ENCODE results near the gene NAB1.

NAB1 gene

DNA sequence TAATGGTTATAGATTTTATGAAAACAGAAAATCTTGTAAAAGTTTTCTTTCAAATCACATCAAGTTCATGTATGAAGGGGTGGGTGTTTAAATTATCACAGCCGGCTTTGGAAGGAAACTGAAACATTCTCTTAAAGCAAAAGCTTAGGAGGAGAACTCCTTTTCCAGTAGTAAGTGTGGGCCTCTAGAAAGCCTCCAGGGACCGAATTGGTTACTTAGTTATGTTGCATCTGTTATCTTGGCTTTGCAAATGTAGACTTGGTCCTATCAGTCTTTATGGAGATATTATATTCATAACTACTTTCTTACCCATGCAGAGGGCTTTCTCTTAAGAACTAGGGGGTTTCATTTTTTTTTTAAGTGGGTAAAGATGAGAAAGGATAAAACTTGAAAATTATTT, 7.4 kb downstream of the NAB1 start:
- CTCF ChIA-PET = interaction anchor here (0.9 to 3.0 kb wide), 7 partner anchors 8 to 72 kb away, joined by 3 to 10 read pairs (median 3); no protein-coding TSS in a partner anchor
- no peak for DNase-seq (ENCODE audit: extremely low spot score)
- POLR2A ChIA-PET = no interaction called here
- TF ChIP-seq, protein P1, sequence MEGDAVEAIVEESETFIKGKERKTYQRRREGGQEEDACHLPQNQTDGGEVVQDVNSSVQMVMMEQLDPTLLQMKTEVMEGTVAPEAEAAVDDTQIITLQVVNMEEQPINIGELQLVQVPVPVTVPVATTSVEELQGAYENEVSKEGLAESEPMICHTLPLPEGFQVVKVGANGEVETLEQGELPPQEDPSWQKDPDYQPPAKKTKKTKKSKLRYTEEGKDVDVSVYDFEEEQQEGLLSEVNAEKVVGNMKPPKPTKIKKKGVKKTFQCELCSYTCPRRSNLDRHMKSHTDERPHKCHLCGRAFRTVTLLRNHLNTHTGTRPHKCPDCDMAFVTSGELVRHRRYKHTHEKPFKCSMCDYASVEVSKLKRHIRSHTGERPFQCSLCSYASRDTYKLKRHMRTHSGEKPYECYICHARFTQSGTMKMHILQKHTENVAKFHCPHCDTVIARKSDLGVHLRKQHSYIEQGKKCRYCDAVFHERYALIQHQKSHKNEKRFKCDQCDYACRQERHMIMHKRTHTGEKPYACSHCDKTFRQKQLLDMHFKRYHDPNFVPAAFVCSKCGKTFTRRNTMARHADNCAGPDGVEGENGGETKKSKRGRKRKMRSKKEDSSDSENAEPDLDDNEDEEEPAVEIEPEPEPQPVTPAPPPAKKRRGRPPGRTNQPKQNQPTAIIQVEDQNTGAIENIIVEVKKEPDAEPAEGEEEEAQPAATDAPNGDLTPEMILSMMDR (IDR thresholded peaks at IDR 0.05; ENCODE audit: control extremely low read depth, extremely low read depth, low read depth, missing control alignments) = no peak

DNA sequence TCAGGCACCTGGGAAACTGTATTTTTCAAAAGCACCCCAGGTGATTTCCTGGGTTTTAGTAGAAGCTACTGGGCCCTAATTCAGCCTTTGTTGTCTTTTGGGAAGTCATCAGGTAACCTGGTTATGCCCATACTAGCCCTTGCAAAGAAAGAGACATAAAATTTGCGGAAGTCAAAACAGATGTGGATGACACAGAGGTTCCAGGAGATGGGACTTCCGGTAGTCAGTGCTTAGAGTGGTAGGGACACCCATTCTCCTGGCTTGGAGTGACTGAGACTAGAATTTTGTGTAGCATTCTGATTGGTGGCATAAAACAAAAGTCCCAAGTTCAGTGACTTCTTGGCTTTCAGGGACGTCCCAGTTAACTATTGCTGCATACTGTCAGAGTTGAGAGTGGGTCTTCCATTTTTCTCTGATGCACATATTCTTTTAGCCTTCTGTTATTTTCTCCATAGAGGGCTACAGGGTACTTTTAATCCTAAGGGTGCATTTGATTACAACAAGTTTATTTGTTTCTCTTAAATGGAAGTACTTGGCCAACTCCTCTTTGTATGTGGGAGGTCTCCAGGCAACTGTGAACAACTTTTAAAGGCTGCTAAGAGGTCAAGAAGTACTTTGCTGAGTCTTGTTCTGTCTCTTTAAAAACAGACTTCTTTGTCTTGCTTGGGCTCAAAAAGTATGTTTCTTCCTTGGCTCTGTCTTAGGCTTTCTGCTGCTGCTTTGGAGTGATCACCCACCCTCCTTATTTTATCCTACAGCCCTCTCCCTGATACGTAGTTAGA, 8.8 kb downstream of the NAB1 start:
- POLR2A ChIA-PET = no interaction called here
- TF ChIP-seq, protein P1 (IDR thresholded peaks at IDR 0.05; ENCODE audit: control extremely low read depth, extremely low read depth, low read depth, missing control alignments) = no peak
- no peak for DNase-seq (ENCODE audit: extremely low spot score)
- CTCF ChIA-PET = interaction anchor here (1.3 to 3.0 kb wide), 3 partner anchors 9 to 73 kb away, joined by 4 to 10 read pairs (median 5); no protein-coding TSS in a partner anchor

DNA sequence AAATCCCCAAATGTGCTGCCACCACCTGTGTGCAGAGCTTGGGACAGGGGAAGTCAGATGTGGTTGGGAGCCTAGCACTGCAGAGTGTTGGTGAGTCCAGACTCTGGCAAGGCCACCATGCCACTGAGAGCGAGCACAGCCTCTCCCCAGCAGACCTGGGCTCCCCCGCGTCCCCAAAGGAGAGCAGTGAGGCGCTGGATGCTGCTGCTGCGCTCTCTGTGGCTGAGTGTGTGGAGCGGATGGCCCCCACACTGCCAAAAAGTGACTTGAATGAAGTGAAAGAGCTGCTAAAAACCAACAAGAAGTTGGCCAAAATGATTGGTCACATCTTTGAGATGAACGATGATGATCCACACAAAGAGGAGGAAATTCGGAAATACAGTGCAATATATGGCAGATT, 10.7 kb downstream of the NAB1 start:
- POLR2A ChIA-PET = no interaction called here
- CTCF ChIA-PET = interaction anchor here (8.5 to 9.4 kb wide), 2 partner anchors 8 to 20 kb away, joined by 53 to 76 read pairs; no protein-coding TSS in a partner anchor
- TF ChIP-seq, protein P1 (IDR thresholded peaks at IDR 0.05; ENCODE audit: control extremely low read depth, extremely low read depth, low read depth, missing control alignments) = no peak
- no peak for DNase-seq (ENCODE audit: extremely low spot score)

DNA sequence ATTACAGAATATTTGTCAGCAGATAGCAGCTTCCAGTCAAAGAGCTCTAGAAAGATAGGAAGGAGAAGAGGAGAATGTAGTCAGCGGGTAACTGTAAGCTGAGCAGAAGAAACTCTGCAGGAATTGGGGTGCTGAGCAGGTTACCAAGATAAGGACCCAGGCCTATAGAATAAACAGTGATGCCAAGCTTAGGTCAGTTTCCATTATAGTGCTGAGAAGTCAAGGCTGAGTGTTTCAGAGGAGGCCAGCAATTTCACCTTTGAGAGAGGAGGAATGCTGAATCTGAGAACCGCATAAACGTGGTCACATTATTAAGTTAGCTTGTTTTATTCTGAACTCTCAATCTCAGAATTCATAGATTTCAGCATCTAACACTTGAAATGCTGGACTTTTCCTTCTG, 13.9 kb downstream of the NAB1 start:
- CTCF ChIA-PET = interaction anchor here (0.9 to 9.4 kb wide), 7 partner anchors 11 to 40 kb away, joined by 3 to 76 read pairs (median 4); no protein-coding TSS in a partner anchor
- POLR2A ChIA-PET = interaction anchor here (0.6 to 1.0 kb wide), 4 partner anchors 16 to 73 kb away, joined by 3 to 4 read pairs (median 3); no protein-coding TSS in a partner anchor
- DNase-seq (ENCODE audit: extremely low spot score) = no peak
- TF ChIP-seq, protein P1 (IDR thresholded peaks at IDR 0.05; ENCODE audit: control extremely low read depth, extremely low read depth, low read depth, missing control alignments) = no peak

DNA sequence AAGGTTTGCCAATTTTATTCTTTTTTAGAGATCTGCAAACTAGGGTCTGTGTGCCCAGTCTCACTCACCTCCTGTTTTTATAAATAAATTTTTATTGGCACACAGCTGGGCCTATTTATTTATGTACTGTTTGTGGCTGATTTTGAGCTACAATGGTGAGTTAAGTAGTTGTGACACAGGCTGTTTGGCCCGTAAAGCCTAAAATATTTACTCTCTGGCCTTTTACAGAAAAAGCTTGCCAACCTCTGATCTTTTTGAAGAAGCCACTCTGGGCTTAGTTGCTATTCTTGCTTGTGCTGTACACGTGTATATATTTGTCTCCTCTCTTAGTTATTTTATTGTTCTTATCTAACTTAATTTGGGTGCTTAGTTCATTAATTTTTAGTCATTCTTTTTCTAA, 14.5 kb downstream of the NAB1 start:
- CTCF ChIA-PET = interaction anchor here (1.0 to 9.4 kb wide), 8 partner anchors 7 to 38 kb away, joined by 3 to 76 read pairs (median 4); no protein-coding TSS in a partner anchor
- TF ChIP-seq, protein P1 (IDR thresholded peaks at IDR 0.05; ENCODE audit: control extremely low read depth, extremely low read depth, low read depth, missing control alignments) = no peak
- POLR2A ChIA-PET = interaction anchor here (0.8 to 1.0 kb wide), 3 partner anchors 15 to 24 kb away, joined by 3 to 4 read pairs (median 3); no protein-coding TSS in a partner anchor
- DNase-seq (ENCODE audit: extremely low spot score) = no peak

DNA sequence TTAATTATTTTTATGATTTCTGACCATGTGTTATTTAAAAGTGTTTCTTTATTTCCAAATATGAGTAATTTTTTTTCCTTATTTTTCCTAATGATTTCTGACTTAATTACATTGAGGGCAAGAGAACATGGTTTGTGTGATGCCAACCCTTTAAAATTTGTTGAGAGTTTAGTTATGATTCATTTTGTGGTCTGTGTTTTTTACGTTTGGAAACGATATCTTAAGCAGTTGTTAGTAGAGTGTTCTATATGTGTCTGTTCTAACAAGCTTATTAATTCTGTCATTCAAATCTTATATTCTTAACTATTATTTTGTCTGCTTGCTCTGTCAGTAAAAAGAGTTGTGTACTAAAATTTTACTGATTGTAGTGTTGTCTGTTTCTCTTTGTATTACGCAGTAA, 15.0 kb downstream of the NAB1 start:
- POLR2A ChIA-PET = no interaction called here
- TF ChIP-seq, protein P1 (IDR thresholded peaks at IDR 0.05; ENCODE audit: control extremely low read depth, extremely low read depth, low read depth, missing control alignments) = no peak
- no peak for DNase-seq (ENCODE audit: extremely low spot score)
- CTCF ChIA-PET = interaction anchor here (0.7 to 9.4 kb wide), 8 partner anchors 8 to 38 kb away, joined by 3 to 76 read pairs (median 4); no protein-coding TSS in a partner anchor
